CD8-positive, alpha-beta memory T cell (primary cell): ENCODE measurements around the gene SAV1. TPM values are rescaled to one million over a fixed set of nuclear protein-coding genes. Genes with fewer than 3 reads are reported as not detected.

Experiments
- CTCF ChIA-PET: fragments of 350-600 bp; sonication (Branson Sonifier 250); formaldehyde crosslinking; loops from one replicate; lab custom pipeline; 2021; ENCODE audit warnings: antibody characterized with exemption; lab: Charles Lee
- POLR2A ChIA-PET: fragments of 350-600 bp; sonication (Branson Sonifier 250); formaldehyde crosslinking; loops from one replicate; lab custom pipeline; 2021; ENCODE audit warnings: antibody characterized with exemption; lab: Charles Lee
- DNase-seq, 5 donors: peaks; one replicate each; pipeline versions ENCODE4 v3.0.0 to v3.0.0-alpha.2; 2020 to 2022; ENCODE audit warnings: mixed read lengths in 1 of 5
- H3K27ac ChIP-seq: one replicate; pipeline ENCODE4 v1.7.0; 2013; ENCODE audit warnings: low read depth, mild to moderate bottlenecking, low read length, moderate library complexity
- H3K27me3 ChIP-seq: 2 replicates; pipeline ENCODE4 v1.7.0; 2013; ENCODE audit warnings: low read length, mild to moderate bottlenecking; ENCODE audit not compliant: insufficient read depth, poor library complexity, severe bottlenecking
- H3K36me3 ChIP-seq: 2 replicates; pipeline ENCODE4 v1.7.0; 2013; ENCODE audit warnings: mild to moderate bottlenecking, low read length, moderate library complexity; ENCODE audit not compliant: insufficient read depth
- H3K4me1 ChIP-seq: 2 replicates; pipeline ENCODE4 v1.7.0; 2013; ENCODE audit warnings: mild to moderate bottlenecking, low read length, moderate library complexity; ENCODE audit not compliant: insufficient read depth
- H3K4me3 ChIP-seq: 2 replicates; pipeline ENCODE4 v1.7.0; 2013; ENCODE audit warnings: mild to moderate bottlenecking, low read length
- H3K9me3 ChIP-seq: 2 replicates; pipeline ENCODE4 v1.7.0; 2013; ENCODE audit warnings: mild to moderate bottlenecking, low read length
- H3K27ac Mint-ChIP-seq, 8 donors: one replicate each; pipeline ENCODE4 v1.8.0; 2020 to 2021; ENCODE audit warnings: mixed read lengths in 8 of 8, mild to moderate bottlenecking in 6 of 8, inconsistent platforms in 3 of 8, moderate library complexity in 3 of 8
- H3K27me3 Mint-ChIP-seq, 2 donors: one replicate each; pipeline ENCODE4 v1.8.0; 2020 to 2021; ENCODE audit warnings: mixed read lengths in 2 of 2, mild to moderate bottlenecking in 1 of 2, moderate library complexity in 1 of 2
- H3K36me3 Mint-ChIP-seq, 3 donors: one replicate each; pipeline ENCODE4 v1.8.0; 2020 to 2021; ENCODE audit warnings: mixed read lengths in 3 of 3, inconsistent platforms in 1 of 3, mild to moderate bottlenecking in 1 of 3
- H3K4me1 Mint-ChIP-seq, 3 donors: one replicate each; pipeline ENCODE4 v1.8.0; 2020 to 2021; ENCODE audit warnings: mixed read lengths in 3 of 3, inconsistent platforms in 1 of 3, mild to moderate bottlenecking in 1 of 3
- H3K4me3 Mint-ChIP-seq, 7 donors: one replicate each; pipeline ENCODE4 v1.8.0; 2020 to 2021; ENCODE audit warnings: mixed read lengths in 7 of 7, mild to moderate bottlenecking in 6 of 7, moderate library complexity in 4 of 7, inconsistent platforms in 2 of 7
- H3K9me3 Mint-ChIP-seq, 5 donors: one replicate each; pipeline ENCODE4 v1.8.0; 2020 to 2022; ENCODE audit warnings: mixed read lengths in 5 of 5, mild to moderate bottlenecking in 3 of 5, moderate library complexity in 2 of 5, inconsistent platforms in 1 of 5
- polyA plus RNA-seq: library from polyadenylated mRNA; unstranded; fragments of 300-500 nt; fragmentation: Illumina TruSeq; gene quantifications from one replicate; pipeline ENCODE4 v1.2.3, GENCODE V29; 2021
- total RNA-seq, 2 experiments: library from RNA; stranded (reverse); gene quantifications; one replicate each; pipeline ENCODE4 v1.2.3, GENCODE V29; 2021

Gene SAV1
- total and polyA plus RNA-seq, 3 experiments from 2014 or later = 12.9 to 13.9 (median 13.7) TPM

DNA sequence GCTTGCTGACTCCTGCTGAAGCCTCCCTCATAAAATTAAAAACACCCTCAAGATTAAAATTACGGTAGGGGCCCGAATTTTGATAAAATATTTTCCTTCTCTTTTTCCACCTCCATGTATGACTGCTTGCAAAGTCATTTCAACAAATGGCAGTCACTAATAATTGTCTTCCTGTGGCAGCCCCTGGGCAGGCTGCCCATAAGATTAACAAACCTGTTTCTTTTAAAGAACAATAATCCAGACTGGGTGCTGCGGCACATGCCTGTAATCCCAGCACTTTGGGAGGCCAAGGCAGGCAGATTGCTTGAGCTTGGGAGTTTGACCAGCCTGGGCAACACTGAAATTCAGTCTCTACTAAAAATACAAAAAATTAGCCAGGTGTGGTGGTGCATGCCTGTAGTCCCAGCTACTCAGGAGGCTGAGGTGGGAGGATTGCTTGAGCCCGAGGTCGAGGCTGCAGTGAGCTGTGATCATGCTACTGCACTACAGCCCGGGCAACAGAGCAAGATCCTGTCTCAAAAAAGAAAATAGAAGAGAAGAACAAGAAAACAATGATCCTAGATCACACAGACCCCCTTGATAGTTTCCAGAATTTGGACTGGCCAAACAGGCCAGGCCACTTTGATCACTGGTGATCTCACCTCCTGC is 8.7 kb downstream of the SAV1 start:
- Mint-ChIP-seq H3K4me3 (no peak overlapping the region), H3K27me3 (no peaks in the 10 kb centered on the region), H3K36me3 (peaks cover 8 to 19% (median 11%) of the 10 kb centered on the region in 3 donors), H3K9me3 (no peaks in the 10 kb centered on the region), H3K4me1 (peaks cover 0 to 29% (median 28%) of the 10 kb centered on the region in 3 donors), H3K27ac (no peak overlapping the region)
- Histone ChIP-seq H3K27me3 (no peaks in the 10 kb centered on the region), H3K4me1 (no peaks in the 10 kb centered on the region), H3K27ac (no peak overlapping the region), H3K36me3 (no peaks in the 10 kb centered on the region), H3K4me3 (no peak overlapping the region), H3K9me3 (no peaks in the 10 kb centered on the region)
- DNase-seq = no peak
- CTCF ChIA-PET = interaction anchor here (0.5 kb wide), 1 partner anchor 1070 kb away, joined by 3 read pairs; no protein-coding TSS in a partner anchor
- POLR2A ChIA-PET = no interaction called here

DNA sequence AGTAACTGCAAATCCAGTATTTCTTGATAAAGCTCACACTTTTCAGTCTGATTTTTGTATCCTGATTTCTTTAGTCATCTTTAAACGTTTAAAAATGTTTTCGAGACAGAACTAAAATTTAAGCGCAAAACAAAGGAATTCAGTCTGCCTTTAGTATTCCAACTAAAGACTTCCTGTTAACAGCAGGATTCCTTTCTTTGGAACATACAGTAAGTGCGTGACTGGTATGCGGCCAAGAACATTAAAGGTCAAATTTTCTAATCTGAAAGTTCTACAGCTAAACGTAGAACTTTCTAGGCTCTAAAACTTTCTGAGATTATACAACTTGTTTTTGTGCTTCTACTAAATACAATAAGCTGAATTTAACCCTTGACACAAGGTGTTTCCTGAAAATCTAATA is 9.9 kb downstream of the SAV1 start:
- no peaks in the 10 kb centered on the region for H3K4me1 ChIP-seq
- CTCF ChIA-PET = no interaction called here
- Mint-ChIP-seq H3K9me3 (no peaks in the 10 kb centered on the region), H3K4me3 (no peak overlapping the region), H3K36me3 (peaks cover 7 to 15% (median 8%) of the 10 kb centered on the region in 3 donors), H3K27ac (peak overlapping the region in 1 of 8 donors; percentile 32), H3K27me3 (no peaks in the 10 kb centered on the region), H3K4me1 (peaks cover 2 to 26% (median 25%) of the 10 kb centered on the region in 3 donors)
- H3K4me3 ChIP-seq = no peak overlapping the region
- no peaks in the 10 kb centered on the region for H3K36me3 ChIP-seq
- H3K27ac ChIP-seq = no peak overlapping the region
- no peaks in the 10 kb centered on the region for H3K9me3 ChIP-seq
- POLR2A ChIA-PET = no interaction called here
- H3K27me3 ChIP-seq = no peaks in the 10 kb centered on the region
- DNase-seq = no peak

DNA sequence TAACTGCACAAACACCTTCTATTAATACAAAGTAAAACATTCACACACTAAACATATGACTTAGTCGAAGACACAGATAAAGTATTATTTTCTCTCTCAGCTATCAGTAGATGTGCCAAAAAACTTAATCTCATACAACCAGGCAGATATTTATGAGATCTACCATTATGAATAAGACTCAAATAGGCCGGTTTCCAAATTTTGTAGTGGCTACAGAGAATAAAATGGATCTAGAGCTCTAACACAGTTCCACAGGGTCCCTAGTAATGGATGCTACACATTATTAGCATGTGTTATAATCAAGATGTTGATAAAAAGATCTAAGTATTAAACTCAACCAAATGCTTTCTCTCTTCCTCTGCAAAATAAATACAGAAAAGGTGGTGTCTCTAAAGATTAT is 10.4 kb downstream of the SAV1 start:
- H3K9me3 ChIP-seq = no peaks in the 10 kb centered on the region
- H3K9me3 Mint-ChIP-seq = no peaks in the 10 kb centered on the region
- no peaks in the 10 kb centered on the region for H3K27me3 Mint-ChIP-seq
- POLR2A ChIA-PET = no interaction called here
- H3K27ac Mint-ChIP-seq = no peak overlapping the region
- no peaks in the 10 kb centered on the region for H3K36me3 ChIP-seq
- no peak overlapping the region for H3K4me3 Mint-ChIP-seq
- peaks cover 2 to 23% (median 23%) of the 10 kb centered on the region in 3 donors for H3K4me1 Mint-ChIP-seq
- H3K4me1 ChIP-seq = no peaks in the 10 kb centered on the region
- H3K36me3 Mint-ChIP-seq = peaks cover 5 to 13% (median 8%) of the 10 kb centered on the region in 3 donors
- H3K4me3 ChIP-seq = no peak overlapping the region
- CTCF ChIA-PET = interaction anchor here (1.7 kb wide), 1 partner anchor 57 kb away, joined by 4 read pairs; no protein-coding TSS in a partner anchor
- no peak for DNase-seq
- no peaks in the 10 kb centered on the region for H3K27me3 ChIP-seq
- no peak overlapping the region for H3K27ac ChIP-seq

DNA sequence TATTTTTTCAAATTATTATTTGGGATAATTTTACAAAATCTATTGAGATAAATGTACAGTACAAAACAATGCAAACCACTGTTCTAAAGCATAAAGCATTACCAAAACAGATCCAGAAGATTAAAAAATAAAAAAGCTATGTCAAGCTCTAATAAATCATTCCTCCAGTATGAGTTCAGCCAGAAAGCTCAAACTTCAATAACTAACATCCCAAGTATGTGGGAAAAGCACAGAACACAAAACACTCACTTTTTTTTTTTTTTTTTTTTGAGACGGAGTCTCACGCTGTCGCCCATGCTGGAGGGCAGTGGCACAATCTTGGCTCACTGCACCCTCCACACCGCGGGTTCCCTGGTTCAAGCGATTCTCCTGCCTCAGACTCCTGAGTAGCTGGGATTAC is 11.3 kb downstream of the SAV1 start:
- DNase-seq = no peak
- H3K9me3 Mint-ChIP-seq = no peaks in the 10 kb centered on the region
- no peak overlapping the region for H3K27ac ChIP-seq
- H3K4me1 Mint-ChIP-seq = peaks cover 2 to 26% (median 22%) of the 10 kb centered on the region in 3 donors
- no peak overlapping the region for H3K4me3 ChIP-seq
- H3K36me3 Mint-ChIP-seq = peaks cover 7 to 15% (median 11%) of the 10 kb centered on the region in 3 donors
- no peaks in the 10 kb centered on the region for H3K27me3 Mint-ChIP-seq
- peak overlapping the region in 1 of 7 donors; percentile 32 for H3K4me3 Mint-ChIP-seq
- CTCF ChIA-PET = interaction anchor here (1.7 kb wide), 1 partner anchor 58 kb away, joined by 4 read pairs; no protein-coding TSS in a partner anchor
- no peak overlapping the region for H3K27ac Mint-ChIP-seq
- no peaks in the 10 kb centered on the region for H3K9me3 ChIP-seq
- no peaks in the 10 kb centered on the region for H3K27me3 ChIP-seq
- no peaks in the 10 kb centered on the region for H3K4me1 ChIP-seq
- no peaks in the 10 kb centered on the region for H3K36me3 ChIP-seq
- POLR2A ChIA-PET = no interaction called here

DNA sequence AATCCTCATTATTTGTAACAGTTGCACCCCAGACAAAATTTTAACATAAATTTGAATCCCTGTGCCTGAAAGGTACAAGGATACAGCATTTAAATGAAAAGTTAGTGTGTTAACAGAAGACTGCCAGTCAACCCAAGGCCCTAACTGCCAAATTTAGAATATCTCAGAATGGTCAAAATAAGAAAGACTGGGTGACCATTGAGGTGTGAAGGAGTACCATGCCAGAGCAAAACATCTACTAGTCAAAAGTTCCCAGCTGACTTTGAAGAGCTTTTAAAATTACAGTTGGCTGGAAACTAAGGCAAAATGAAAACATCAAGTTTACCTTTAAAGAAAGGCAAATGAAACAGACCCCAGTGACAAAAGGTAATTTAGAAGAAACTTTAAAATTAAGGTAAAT is 18.4 kb downstream of the SAV1 start:
- H3K9me3 Mint-ChIP-seq = no peaks in the 10 kb centered on the region
- no peak overlapping the region for H3K27ac ChIP-seq
- H3K27ac Mint-ChIP-seq = no peak overlapping the region
- DNase-seq = no peak
- H3K4me3 ChIP-seq = no peak overlapping the region
- ChIA-PET POLR2A (no interaction called here), CTCF (no interaction called here)
- peaks cover 0 to 8% (median 8%) of the 10 kb centered on the region in 3 donors for H3K36me3 Mint-ChIP-seq
- H3K36me3 ChIP-seq = no peaks in the 10 kb centered on the region
- peaks cover 4 to 10% (median 5%) of the 10 kb centered on the region in 3 donors for H3K4me1 Mint-ChIP-seq
- H3K9me3 ChIP-seq = no peaks in the 10 kb centered on the region
- no peaks in the 10 kb centered on the region for H3K4me1 ChIP-seq
- H3K27me3 Mint-ChIP-seq = no peaks in the 10 kb centered on the region
- no peaks in the 10 kb centered on the region for H3K27me3 ChIP-seq
- no peak overlapping the region for H3K4me3 Mint-ChIP-seq

DNA sequence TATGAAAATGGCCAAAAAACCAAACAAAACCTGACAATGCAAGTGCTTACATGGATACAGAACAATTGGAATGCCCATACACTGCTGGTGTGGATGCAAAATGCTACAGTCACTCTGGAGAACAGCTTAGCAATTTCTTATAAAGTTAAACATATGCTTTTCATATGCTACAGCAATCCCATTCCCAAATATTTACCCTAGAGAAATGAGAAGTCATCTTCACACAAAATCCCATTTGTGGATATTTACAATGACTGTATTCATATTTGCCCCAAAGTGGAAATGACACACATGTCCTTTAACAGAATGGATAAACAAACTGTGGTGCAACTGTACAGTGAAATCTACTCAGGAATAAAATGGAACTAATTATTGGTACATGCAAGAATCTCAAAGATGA is 20.4 kb downstream of the SAV1 start:
- DNase-seq = no peak
- no peak overlapping the region for H3K4me3 ChIP-seq
- ChIA-PET POLR2A (no interaction called here), CTCF (no interaction called here)
- no peak overlapping the region for H3K27ac Mint-ChIP-seq
- no peak overlapping the region for H3K4me3 Mint-ChIP-seq
- H3K9me3 ChIP-seq = no peaks in the 10 kb centered on the region
- no peaks in the 10 kb centered on the region for H3K27me3 Mint-ChIP-seq
- no peaks in the 10 kb centered on the region for H3K27me3 ChIP-seq
- H3K36me3 Mint-ChIP-seq = peaks cover 4 to 18% (median 8%) of the 10 kb centered on the region in 3 donors
- H3K4me1 ChIP-seq = no peaks in the 10 kb centered on the region
- peaks cover 0 to 4% (median 2%) of the 10 kb centered on the region in 3 donors for H3K4me1 Mint-ChIP-seq
- no peaks in the 10 kb centered on the region for H3K9me3 Mint-ChIP-seq
- H3K27ac ChIP-seq = no peak overlapping the region
- no peaks in the 10 kb centered on the region for H3K36me3 ChIP-seq

DNA sequence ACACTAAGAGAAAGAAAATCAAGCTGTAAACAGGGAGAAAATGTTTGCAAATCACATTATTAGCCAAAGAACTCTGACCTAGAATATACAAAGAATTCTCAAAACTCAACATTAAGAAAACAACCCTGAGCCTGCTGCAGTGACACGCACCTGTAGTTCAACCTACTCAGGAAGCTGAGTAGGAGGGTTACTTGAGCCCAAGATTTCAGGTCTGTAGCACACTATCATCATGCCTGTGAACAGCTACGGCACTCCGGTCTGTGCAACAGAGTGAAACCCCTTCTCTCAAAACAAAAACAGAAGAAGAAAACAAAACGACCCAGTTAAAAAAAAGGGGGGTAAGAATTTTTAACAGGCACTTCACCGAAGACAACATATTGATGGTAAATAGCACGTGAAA is 20.8 kb downstream of the SAV1 start:
- peaks cover 3 to 21% (median 4%) of the 10 kb centered on the region in 3 donors for H3K36me3 Mint-ChIP-seq
- H3K27ac ChIP-seq = no peak overlapping the region
- no peak for DNase-seq
- no peaks in the 10 kb centered on the region for H3K36me3 ChIP-seq
- H3K4me3 Mint-ChIP-seq = no peak overlapping the region
- no peaks in the 10 kb centered on the region for H3K4me1 ChIP-seq
- peaks cover 0 to 2% (median 2%) of the 10 kb centered on the region in 3 donors for H3K4me1 Mint-ChIP-seq
- no peaks in the 10 kb centered on the region for H3K9me3 Mint-ChIP-seq
- H3K9me3 ChIP-seq = no peaks in the 10 kb centered on the region
- H3K27me3 ChIP-seq = no peaks in the 10 kb centered on the region
- POLR2A ChIA-PET = no interaction called here
- H3K27ac Mint-ChIP-seq = peak overlapping the region in 2 of 8 donors; percentile 26 to 47
- CTCF ChIA-PET = no interaction called here
- H3K27me3 Mint-ChIP-seq = no peaks in the 10 kb centered on the region
- H3K4me3 ChIP-seq = no peak overlapping the region

DNA sequence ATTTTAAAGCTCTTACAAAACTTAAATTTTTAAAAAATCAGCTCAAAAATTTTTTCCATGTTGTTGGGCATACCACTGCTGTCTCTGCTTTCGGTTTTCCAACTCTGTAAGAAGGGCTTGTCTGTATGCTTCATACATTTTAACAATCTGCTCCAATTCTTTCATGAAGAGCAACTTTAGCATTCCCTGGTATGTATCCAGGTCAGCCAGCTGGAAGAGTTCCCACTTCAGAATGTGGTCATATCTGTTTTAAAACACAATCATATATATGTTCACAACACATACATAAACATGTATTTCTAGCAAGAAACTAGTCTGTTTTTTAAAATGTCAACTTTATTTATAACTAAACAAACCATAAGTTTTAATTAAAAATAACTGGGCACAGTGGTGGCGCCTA is 33.0 kb downstream of the SAV1 start:
- Histone ChIP-seq H3K27me3 (no peaks in the 10 kb centered on the region), H3K4me1 (no peaks in the 10 kb centered on the region), H3K4me3 (no peak overlapping the region), H3K9me3 (no peaks in the 10 kb centered on the region), H3K27ac (no peak overlapping the region), H3K36me3 (no peaks in the 10 kb centered on the region)
- peaks cover 0 to 32% (median 6%) of the 10 kb centered on the region in 3 donors for H3K36me3 Mint-ChIP-seq
- no peak overlapping the region for H3K4me3 Mint-ChIP-seq
- H3K27me3 Mint-ChIP-seq = no peaks in the 10 kb centered on the region
- no peaks in the 10 kb centered on the region for H3K4me1 Mint-ChIP-seq
- no peak overlapping the region for H3K27ac Mint-ChIP-seq
- H3K9me3 Mint-ChIP-seq = no peaks in the 10 kb centered on the region
- no peak for DNase-seq
- CTCF ChIA-PET = no interaction called here
- POLR2A ChIA-PET = no interaction called here
